ENCODE results near the gene SRR.
"Not testable (repeated sequence)": the region's sequence is repeated elsewhere in the genome, so short reads cannot be mapped to it uniquely, and the experiment has no call there.

The SRR gene, protein sequence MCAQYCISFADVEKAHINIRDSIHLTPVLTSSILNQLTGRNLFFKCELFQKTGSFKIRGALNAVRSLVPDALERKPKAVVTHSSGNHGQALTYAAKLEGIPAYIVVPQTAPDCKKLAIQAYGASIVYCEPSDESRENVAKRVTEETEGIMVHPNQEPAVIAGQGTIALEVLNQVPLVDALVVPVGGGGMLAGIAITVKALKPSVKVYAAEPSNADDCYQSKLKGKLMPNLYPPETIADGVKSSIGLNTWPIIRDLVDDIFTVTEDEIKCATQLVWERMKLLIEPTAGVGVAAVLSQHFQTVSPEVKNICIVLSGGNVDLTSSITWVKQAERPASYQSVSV

DNA sequence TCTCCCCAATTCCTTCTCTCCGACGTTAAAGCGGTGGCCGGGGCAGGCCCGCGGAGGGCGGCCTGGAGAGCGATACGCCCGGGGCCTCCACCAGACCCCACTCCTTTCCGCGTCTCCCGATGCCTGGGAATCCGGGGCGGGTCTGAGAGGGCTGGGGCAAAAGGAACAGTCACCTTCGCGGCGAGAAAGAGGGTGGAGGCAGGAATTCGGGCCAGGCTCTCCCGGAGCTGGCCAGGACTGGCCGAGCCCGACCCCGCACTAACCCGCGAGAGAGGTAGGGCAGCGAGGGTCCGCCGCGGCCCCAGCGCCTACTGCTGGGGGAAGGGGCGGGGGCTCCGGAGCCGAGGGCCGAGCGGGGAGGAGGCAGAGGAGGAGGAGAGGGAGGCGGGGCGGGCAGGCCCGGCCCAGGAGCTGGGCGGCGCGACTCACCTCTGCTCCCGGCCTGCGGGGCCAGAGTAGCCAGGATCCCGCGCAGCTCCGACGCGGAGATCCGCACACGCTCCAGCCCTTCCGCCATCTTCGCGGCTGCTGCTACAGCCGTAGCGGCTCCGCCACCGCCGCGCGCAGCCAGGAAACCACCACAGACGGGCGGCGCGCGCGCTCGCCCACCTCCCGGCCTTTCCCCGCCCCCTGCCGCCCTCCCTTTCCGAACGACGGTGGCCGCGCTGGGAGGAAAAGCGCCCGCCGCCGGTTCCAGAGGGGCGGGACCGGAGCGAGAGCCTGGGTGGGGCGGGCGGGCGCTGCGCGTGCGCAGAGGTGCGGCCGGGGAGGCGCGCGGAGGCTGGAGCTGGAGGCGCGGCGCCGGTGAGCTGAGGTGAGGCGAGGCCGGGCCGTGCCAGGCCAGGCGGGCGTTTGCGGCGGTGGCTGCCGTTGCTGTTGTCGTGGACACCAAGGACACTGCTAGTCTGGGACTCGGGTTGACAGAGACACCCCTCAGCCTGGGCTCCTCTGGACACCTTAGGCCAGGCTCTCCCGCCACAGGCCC, at the start of gene SRR, which contains the start of gene SMG6:
Gene SRR (plus strand): TSS at position 747 of the 985 bp plus-strand sequence. CDS start 11,611 bp downstream, outside the sequence.
Gene SMG6 (minus strand): TSS at position 582 of the 985 bp plus-strand sequence. CDS start 65 bp downstream, at position 517.
- DNase-seq (ENCODE audit: low spot score) = peak; percentile 91

DNA sequence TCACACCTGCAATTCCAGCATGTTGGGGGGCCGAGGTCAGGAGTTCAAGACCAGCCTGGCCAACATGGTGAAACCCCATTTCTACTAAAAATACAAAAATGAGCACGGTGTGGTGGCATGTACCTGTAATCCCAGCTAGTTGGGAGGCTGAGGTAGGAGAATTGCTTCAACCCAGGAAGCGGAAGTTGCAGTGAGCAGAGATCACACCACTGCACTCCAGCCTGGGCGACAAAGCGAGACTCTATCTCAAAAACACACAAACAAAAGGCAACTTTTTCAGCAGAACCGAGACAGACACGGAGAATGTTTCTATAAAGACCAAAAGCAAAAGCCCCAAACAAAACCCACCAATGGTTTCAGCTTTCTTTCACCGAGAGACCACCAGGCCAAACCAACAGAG, 44.9 kb upstream of the SRR start:
- DNase-seq (ENCODE audit: low spot score) = not testable (repeated sequence)

DNA sequence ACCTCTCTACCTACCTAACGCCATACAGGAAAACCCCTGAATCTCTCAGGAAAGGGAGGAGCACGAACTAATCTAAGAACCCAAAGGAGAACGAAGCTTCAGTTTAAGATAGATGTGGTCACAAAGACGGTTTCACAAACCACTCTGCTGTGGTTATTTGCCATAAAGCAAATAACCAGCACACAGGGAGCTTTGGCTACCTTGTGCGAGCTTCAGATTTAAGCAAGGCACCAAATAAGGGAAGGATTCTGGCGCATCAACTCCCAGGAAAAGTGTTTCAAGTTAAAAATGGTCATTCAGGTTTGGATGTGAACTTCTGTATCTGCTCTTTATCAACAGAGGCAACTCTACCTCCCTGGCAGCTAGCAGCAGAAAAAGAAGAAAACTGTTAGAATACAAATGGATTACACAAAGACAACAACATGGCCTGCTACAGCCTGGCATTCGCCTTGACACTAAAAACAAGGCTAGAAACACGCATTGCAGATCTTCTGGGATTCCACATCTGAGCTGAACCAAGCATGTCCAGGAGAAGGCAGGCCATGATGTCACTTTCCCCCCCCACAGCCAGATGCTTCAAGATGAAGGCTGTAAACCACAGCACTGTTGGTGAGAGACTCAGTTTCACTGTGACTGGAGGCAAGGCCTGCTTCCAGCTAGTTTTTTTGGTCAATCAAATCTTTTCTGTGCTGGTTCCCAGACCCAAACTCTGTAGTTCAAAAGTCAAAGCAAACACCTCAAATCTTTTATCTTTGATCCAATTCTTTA, 43.8 kb upstream of the SRR start:
- no peak for DNase-seq (ENCODE audit: low spot score)

DNA sequence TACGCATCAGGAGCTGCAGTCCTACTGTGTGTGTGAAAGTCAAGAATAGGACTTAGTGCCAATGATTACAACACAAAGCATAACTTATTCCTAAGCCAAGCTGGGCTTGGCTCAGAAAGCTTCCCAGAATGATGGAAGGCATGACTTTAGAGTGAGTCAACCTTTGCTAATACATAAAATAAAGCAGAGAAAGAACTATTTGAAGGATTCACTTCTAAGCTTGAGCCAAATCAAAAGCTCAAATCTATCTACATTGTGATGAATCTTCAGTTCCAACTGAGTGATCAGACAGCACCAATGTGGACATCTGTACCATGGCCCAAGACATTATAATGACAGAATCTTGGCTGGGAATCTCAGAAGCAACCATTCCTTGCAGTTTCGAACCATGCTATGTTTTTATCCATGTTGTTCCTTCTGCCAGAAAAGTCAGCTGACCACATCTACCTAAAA, 41.6 kb upstream of the SRR start:
- DNase-seq (ENCODE audit: low spot score) = no peak

GRCh38 chr17:2263183-2264066, 40.3 kb upstream of the SRR start:
- DNase-seq (ENCODE audit: low spot score) = no peak

- no peak for DNase-seq (ENCODE audit: low spot score)
Observed at GRCh38 chr17:2264067-2264860, 39.5 kb upstream of the SRR start.

DNA sequence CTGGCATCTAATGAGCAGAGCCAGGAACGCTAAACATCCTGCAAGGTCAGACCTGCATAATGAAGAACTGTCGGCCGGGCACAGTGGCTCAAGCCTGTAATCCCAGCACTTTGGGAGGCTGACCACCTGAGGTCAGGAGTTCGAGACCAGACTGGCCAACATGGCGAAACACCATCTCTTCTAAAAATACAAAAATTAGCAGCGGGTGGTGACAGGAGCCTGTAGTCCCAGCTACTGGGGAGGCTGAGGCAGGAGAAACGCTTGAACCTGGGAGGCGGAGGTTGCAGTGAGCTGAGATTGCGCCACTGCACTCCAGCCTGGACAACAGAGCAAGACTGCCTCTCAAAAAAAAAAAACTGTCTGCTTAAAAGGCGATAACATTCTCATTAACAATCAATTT, 38.6 kb upstream of the SRR start:
- DNase-seq (ENCODE audit: low spot score) = not testable (repeated sequence)

GRCh38 chr17:2266045-2266864, 37.5 kb upstream of the SRR start:
- no peak for DNase-seq (ENCODE audit: low spot score)

DNA sequence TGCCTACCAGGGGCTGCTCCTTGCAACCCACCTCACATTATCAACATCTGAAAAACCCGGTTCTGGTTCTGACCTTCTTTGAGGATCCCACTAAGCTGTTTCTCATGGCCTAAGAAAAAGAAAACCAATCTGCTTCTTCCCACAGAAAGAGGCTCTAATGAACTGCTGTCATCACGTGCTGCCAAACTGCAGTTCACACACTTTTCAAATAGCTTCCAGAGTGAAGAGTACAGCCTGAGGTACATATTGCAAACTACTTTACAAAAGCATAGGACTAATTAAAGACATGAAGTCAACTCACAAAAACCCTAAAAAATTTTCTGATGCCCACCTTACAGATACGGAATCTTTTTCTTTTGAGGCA, 36.9 kb upstream of the SRR start:
- DNase-seq (ENCODE audit: low spot score) = no peak

GRCh38 chr17:2267354-2267753, 36.4 kb upstream of the SRR start:
- DNase-seq (ENCODE audit: low spot score) = no peak

DNA sequence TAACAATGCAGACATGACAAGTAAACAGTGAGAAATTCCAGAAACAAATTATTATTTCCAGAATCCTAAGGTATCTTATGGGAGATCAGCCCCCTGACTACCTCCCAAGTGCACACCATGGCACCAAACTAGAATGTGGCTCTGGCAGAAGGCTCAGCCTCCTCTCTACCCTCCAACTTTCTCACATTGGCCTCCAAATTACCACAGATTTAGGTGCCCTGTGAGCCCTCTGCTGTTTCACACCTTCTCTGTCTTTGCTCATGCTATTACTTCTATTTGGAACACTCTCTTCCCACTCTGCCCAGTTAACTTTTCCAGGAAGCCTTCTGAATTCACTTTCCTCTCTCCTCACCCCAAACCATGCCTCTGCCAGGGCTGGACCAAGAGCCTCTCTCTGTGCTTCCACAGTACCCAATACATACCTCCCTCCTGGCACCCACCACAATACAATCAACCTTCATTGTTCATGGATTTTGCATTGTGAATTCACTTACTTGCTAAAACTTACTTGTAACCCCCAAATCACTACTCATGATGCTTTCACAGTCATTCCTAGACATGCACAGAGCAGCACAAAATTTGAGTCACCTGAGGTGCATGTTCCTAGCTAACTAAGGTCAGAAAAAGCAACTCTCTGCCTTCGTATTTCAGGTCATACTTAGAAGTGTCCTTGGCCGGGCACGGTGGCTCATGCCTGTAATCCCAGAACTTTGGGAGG, 31.6 kb upstream of the SRR start:
- no peak for DNase-seq (ENCODE audit: low spot score)

- DNase-seq (ENCODE audit: low spot score) = no peak
Observed at GRCh38 chr17:2274414-2274813, 29.3 kb upstream of the SRR start.

DNA sequence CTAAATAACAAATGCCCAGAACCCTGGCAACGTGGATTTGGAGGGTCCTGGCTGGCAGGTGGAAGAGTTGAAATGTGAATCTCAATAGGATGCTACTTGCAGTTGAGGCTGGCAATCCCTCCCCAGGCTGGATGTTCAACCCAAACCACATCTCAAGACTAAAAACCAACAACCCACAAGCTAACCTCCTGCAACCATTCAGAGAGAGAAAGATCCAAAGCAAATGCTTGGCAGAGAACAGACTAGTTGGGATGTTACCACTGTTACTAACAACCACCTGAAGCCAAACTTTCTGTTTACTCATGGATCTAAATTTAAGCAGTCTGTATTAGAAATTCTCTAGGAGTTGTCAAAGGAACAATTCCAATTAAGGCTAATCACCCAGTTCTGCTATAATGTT, 28.0 kb upstream of the SRR start:
- DNase-seq (ENCODE audit: low spot score) = no peak

- DNase-seq (ENCODE audit: low spot score) = no peak
Observed at GRCh38 chr17:2277429-2278170, 26.1 kb upstream of the SRR start.

GRCh38 chr17:2279707-2280106, 24.0 kb upstream of the SRR start:
- DNase-seq (ENCODE audit: low spot score) = no peak

DNA sequence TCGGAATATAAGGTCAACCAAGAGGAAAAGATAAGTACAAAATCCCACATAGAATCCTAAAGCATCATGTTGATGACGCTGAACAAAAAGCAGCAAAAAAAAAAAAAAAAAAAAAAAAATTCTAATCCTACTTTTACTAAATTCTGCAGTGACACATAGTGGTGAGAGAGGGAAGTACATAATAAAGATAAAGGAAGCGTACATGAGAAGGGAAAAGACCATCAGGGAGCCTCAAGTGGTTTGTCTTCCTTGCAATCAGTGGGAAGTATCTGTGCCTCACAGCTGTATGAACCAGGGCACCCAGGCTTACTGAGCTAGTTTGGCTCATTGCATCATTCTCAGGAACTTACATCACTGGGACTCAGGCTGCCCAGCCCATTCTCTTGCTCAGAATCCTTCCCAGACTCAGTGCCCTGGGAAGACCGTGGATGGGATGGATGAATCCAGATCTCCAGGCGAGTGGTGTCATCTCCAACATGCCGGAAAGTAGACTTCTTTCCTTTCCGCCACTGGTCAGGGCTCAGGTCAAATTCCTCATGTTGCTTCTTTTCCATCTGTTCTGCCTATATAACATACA, 21.4 kb upstream of the SRR start:
- peak; percentile 41 for DNase-seq (ENCODE audit: low spot score)

DNA sequence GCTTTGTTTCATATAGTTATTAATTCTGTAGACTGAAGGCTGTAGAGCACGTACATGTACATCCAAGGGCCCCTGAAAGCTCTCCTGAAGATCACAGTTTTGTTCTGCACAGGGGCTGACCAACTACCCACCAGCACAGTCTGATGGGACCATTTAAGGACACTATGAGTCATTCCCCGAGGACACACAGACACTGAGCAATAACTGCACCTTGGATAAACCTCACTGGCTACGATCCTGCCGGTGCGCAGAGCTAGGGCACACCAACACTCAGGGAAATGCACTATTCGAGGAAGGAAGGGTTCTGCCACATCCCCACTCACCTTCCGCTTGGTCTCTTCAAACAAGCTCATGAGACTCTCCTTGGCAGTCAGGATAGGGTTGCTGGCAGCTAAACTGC, 20.4 kb upstream of the SRR start:
- no peak for DNase-seq (ENCODE audit: low spot score)

All from putamen (tissue), 1 donor.